Mesendoderm (in vitro differentiated cells): ENCODE data around the gene HOGA1. TPM values are rescaled to one million over a fixed set of nuclear protein-coding genes. Genes with fewer than 3 reads are reported as not detected.

Experiments used
- DNase-seq: peaks from one replicate; pipeline ENCODE4 v3.0.0; 2013
- H2AK5ac ChIP-seq: 2 replicates; pipeline ENCODE4 v1.6.1; 2013; ENCODE audit warnings: low read length, inconsistent platforms
- H2BK120ac ChIP-seq: 2 replicates; pipeline ENCODE4 v1.6.1; 2013; ENCODE audit warnings: low read depth, mild to moderate bottlenecking, low read length, moderate library complexity, mixed read lengths
- H2BK15ac ChIP-seq: replicated peaks from 2 replicates; pipeline ENCODE4 v1.6.1; 2013; ENCODE audit warnings: low read depth, mild to moderate bottlenecking, moderate library complexity
- H2BK5ac ChIP-seq: 2 replicates; pipeline ENCODE4 v1.6.1; 2013; ENCODE audit warnings: low read length, inconsistent platforms
- H3K18ac ChIP-seq: 2 replicates; pipeline ENCODE4 v1.6.1; 2013; ENCODE audit warnings: mild to moderate bottlenecking, low read length, mixed read lengths
- H3K23ac ChIP-seq: one replicate; pipeline ENCODE4 v1.6.1; 2013; ENCODE audit warnings: low read length
- H3K27ac ChIP-seq: 2 replicates; pipeline ENCODE4 v1.5.1; 2013; ENCODE audit warnings: low read depth, mild to moderate bottlenecking, inconsistent platforms, low read length, moderate library complexity
- H3K27me3 ChIP-seq: 2 replicates; pipeline ENCODE4 v1.6.1; 2013; ENCODE audit warnings: low read length, control low read depth, mild to moderate bottlenecking, inconsistent platforms; ENCODE audit not compliant: insufficient read depth, poor library complexity
- H3K36me3 ChIP-seq: 2 replicates; pipeline ENCODE4 v1.6.1; 2013; ENCODE audit warnings: low read length, inconsistent platforms; ENCODE audit not compliant: control insufficient read depth, insufficient read depth
- H3K4ac ChIP-seq: one replicate; pipeline ENCODE4 v1.6.1; 2013; ENCODE audit warnings: low read depth, mild to moderate bottlenecking, low read length, moderate library complexity
- H3K4me1 ChIP-seq: 2 replicates; pipeline ENCODE4 v1.6.1; 2013; ENCODE audit warnings: low read depth, low read length, inconsistent platforms; ENCODE audit not compliant: control insufficient read depth
- H3K4me2 ChIP-seq: 2 replicates; pipeline ENCODE4 v1.6.1; 2013; ENCODE audit warnings: low read length
- H3K4me3 ChIP-seq: 2 replicates; pipeline ENCODE4 v1.5.1; 2013; ENCODE audit warnings: mild to moderate bottlenecking, low read length
- H3K56ac ChIP-seq: one replicate; pipeline ENCODE4 v1.6.1; 2013; ENCODE audit warnings: low read length
- H3K79me1 ChIP-seq: 2 replicates; pipeline ENCODE4 v1.6.1; 2013; ENCODE audit warnings: low read length, inconsistent platforms
- H3K79me2 ChIP-seq: 2 replicates; pipeline ENCODE4 v1.6.1; 2013; ENCODE audit warnings: mild to moderate bottlenecking, low read length; ENCODE audit not compliant: control insufficient read depth, insufficient read depth
- H3K9ac ChIP-seq: 2 replicates; pipeline ENCODE4 v1.6.1; 2013; ENCODE audit warnings: low read length, inconsistent platforms
- H4K5ac ChIP-seq: one replicate; pipeline ENCODE4 v1.6.1; 2013; ENCODE audit warnings: low read length
- H4K8ac ChIP-seq: one replicate; pipeline ENCODE4 v1.6.1; 2013; ENCODE audit warnings: low read depth, mild to moderate bottlenecking, control low read depth, low read length, moderate library complexity
- WGBS: extraction: QIAGEN DNeasy Blood & Tissue Kit; methylation state at CpG from one replicate; pipeline ENCODE4 v1.1.7; 2013; ENCODE audit warnings: low lambda C conversion rate, missing lambda C conversion rate; ENCODE audit not compliant: insufficient coverage; ENCODE audit errors: extremely low coverage; 5-methylcytosine and 5-hydroxymethylcytosine counted together
- polyA plus RNA-seq, 2 experiments: library from polyadenylated mRNA; stranded (reverse); fragments of 200-250 nt; gene quantifications; one replicate each; pipeline ENCODE4 v1.2.3, GENCODE V29; 2013

Gene HOGA1
- 0.34 TPM for polyA plus RNA-seq (2013, experiment 1 of 2)
- 0.27 TPM for polyA plus RNA-seq (2013, experiment 2 of 2)

DNA sequence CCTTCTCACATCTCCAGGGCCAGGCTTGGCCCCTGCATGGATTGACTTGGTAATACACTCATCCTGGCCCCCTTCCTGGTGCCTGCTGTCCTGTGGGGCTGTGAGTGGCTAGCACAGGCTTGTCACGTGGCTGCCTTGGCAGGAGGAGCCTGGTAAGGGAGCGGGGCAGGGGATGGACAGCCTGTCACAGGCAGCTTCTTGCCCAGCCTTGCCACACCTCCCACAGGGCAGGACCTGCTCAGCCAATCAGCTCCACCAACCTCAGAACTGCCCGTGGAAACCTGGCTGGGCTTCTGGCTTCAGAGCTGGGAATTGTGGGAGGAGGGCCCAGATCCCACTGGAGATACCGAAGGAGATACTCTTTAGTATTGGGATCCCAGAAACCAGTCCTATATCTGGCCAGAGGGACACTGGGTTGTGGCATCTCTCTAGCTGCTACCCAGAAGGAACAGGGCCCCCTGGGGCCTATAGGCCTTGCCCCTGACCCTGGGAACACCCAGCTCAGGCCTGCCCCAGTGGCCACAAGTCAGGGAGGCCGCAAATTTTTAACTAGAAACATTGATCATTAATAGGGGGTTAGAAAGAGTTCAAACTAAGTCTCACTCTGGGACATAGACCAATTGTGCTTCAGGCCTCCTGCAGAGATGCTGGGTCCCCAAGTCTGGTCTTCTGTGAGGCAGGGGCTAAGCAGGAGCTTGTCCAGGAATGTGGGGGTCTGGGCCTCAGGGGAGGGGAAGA, at the start of gene HOGA1:
HOGA1 (plus strand) TSS at position 330 of the 738 bp plus-strand sequence; CDS start at position 645, 315 bp downstream.
- Histone ChIP-seq H4K5ac (no peak within 1 kb of the TSS), H3K4ac (no peak within 1 kb of the TSS), H3K36me3 (no peaks in the 10 kb centered on the region), H3K79me2 (no peaks in the 10 kb centered on the region), H2BK120ac (no peak within 1 kb of the TSS), H3K4me1 (no peaks in the 10 kb centered on the region), H3K9ac (no peak within 1 kb of the TSS), H3K27ac (no peak within 1 kb of the TSS), H3K18ac (no peak within 1 kb of the TSS), H4K8ac (no peak within 1 kb of the TSS), H2AK5ac (no peak within 1 kb of the TSS), H3K23ac (no peak within 1 kb of the TSS), H2BK15ac (no peak within 1 kb of the TSS), H3K56ac (no peak within 1 kb of the TSS), H2BK5ac (no peak within 1 kb of the TSS), H3K4me3 (no peak within 1 kb of the TSS), H3K79me1 (no peaks in the 10 kb centered on the region), H3K27me3 (no peaks in the 10 kb centered on the region), H3K4me2 (no peak within 1 kb of the TSS)
- DNase-seq = peak; percentile 89
- whole genome bisulfite sequencing = no CpG with 5 or more reads among the region's 5 CpGs

DNA sequence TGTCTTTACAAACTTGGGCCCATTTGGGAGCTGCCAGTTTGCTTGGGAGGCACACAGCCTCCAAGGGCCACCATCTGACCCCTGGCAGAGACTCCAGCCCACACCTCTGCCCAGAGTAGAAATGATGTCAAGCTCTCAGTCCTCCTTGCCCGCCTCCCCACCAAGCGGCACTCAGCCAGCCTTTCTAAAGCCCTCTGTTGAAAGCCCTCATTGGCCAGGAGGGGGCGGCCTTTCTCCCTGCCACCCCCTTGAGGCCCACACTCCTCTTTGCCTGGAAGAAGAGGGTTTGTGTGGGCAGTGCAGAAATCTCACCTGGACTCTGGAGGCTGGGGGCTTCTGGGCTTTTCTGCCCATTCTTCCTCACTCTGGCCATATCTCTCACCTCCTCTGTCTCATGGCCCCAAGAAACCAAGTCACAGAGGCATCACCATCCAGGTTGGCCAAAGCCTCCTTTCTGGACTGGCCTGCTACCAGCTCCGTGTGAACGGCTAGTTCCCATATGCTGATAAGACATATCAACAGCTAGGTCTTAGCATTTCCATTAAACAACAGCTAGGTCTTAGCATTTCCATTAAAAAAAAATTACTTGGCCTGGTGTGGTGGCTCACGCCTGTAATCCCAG, 49.3 kb upstream of the HOGA1 start:
- Histone ChIP-seq H2BK5ac (no peak overlapping the region), H2BK120ac (no peak overlapping the region), H3K4ac (no peak overlapping the region), H3K4me3 (no peak overlapping the region), H2BK15ac (no peak overlapping the region), H4K8ac (no peak overlapping the region), H3K36me3 (no peaks in the 10 kb centered on the region), H3K79me2 (no peaks in the 10 kb centered on the region), H3K56ac (no peak overlapping the region), H3K9ac (no peak overlapping the region), H3K27me3 (no peaks in the 10 kb centered on the region), H3K4me2 (no peak overlapping the region), H3K27ac (no peak overlapping the region), H3K79me1 (peaks cover 3% of the 10 kb centered on the region), H3K4me1 (no peaks in the 10 kb centered on the region), H4K5ac (no peak overlapping the region), H3K23ac (no peak overlapping the region), H2AK5ac (no peak overlapping the region), H3K18ac (no peak overlapping the region)
- DNase-seq = peak; percentile 85
- no CpG with 5 or more reads among the region's 6 CpGs for WGBS

DNA sequence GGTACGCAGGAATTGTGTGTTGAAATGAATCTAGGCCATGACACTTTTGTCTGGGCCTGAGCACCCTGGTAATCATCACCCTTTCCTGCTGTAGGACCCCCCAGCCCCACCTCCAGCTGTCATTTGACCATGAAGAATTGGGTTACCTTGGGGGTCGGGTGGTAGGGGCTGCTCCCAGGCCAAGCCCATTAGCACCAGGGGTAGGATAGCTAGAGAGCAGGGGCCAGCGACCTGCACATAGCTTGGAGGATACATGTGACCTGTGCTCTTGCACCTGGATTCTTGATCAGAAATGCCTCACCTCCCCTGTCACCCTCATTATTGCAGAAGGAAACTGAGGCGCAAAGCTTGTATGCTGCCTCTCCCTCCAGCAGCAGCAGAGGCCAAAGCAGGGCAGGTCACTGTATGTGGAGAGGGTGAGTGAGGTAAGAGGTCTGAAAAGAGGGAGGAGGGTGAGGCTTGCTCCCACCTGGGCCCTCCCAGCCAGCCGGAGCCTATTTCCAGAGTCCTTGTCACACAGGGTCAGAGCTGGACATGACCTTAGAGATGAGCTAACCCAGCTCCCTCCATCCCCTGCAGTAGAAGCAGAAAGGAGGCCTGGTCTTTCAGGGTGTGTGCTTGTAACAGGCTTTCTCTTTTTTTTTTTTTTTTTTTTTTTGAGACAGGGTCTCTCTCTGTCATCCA, 46.9 kb upstream of the HOGA1 start:
- Histone ChIP-seq H3K4me3 (no peak overlapping the region), H3K36me3 (no peaks in the 10 kb centered on the region), H3K79me1 (peaks cover 8% of the 10 kb centered on the region), H2AK5ac (no peak overlapping the region), H3K56ac (peak overlapping the region; percentile 40), H3K79me2 (no peaks in the 10 kb centered on the region), H3K4ac (no peak overlapping the region), H3K4me1 (peaks cover 6% of the 10 kb centered on the region), H3K18ac (no peak overlapping the region), H3K4me2 (no peak overlapping the region), H2BK5ac (no peak overlapping the region), H2BK15ac (no peak overlapping the region), H4K8ac (no peak overlapping the region), H2BK120ac (no peak overlapping the region), H3K23ac (no peak overlapping the region), H4K5ac (no peak overlapping the region), H3K9ac (no peak overlapping the region), H3K27me3 (no peaks in the 10 kb centered on the region), H3K27ac (no peak overlapping the region)
- DNase-seq = no peak
- WGBS = no CpG with 5 or more reads among the region's 5 CpGs

DNA sequence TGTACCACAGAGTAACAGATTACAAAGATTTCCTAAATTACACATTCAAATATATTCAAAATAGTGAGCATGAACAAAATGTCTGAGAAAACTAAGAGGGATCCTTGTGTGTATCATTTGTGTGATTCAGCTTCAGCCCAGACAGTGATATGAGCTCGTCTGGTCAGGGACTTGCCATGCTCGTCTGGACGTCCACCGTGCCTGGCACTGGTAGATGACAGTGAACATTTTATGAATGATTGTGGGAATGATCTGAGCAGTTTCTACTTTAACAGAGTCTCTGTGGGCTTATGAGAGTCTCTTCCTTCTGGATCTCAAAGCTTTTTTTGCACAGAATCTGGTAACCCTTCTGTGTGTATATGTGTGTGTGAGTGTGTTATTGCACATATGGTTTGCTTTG, 45.8 kb upstream of the HOGA1 start:
- H2BK120ac ChIP-seq = no peak overlapping the region
- peaks cover 8% of the 10 kb centered on the region for H3K79me1 ChIP-seq
- H3K56ac ChIP-seq = peak overlapping the region; percentile 22
- peaks cover 7% of the 10 kb centered on the region for H3K4me1 ChIP-seq
- no peaks in the 10 kb centered on the region for H3K36me3 ChIP-seq
- WGBS = no CpG with 5 or more reads among the region's 4 CpGs
- H2BK5ac ChIP-seq = no peak overlapping the region
- H3K9ac ChIP-seq = no peak overlapping the region
- no peak overlapping the region for H3K23ac ChIP-seq
- no peak overlapping the region for H3K4me3 ChIP-seq
- H3K4ac ChIP-seq = no peak overlapping the region
- DNase-seq = no peak
- H3K18ac ChIP-seq = no peak overlapping the region
- no peak overlapping the region for H4K8ac ChIP-seq
- no peak overlapping the region for H3K27ac ChIP-seq
- no peak overlapping the region for H2AK5ac ChIP-seq
- H3K4me2 ChIP-seq = no peak overlapping the region
- H2BK15ac ChIP-seq = no peak overlapping the region
- H3K27me3 ChIP-seq = no peaks in the 10 kb centered on the region
- H3K79me2 ChIP-seq = no peaks in the 10 kb centered on the region
- no peak overlapping the region for H4K5ac ChIP-seq

DNA sequence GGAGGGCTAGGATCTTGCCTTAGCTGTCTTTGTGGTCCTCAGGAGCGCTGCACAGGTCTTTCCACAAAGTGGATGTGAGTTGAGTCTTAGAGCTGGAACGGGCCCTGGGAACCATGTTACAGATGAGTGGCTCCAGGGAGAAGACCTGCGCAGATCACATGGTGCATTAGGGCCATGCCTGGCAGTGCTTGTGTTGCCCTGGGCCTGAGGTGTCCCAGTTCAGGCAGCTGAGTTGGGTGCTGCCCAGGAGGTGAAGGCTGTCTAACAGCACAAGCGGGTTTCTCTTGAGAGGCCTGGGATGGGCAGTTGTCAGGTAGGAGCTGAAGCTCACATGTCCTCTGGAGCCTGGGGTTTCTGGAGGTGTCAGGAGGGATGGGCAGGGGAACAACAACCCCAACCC, 45.4 kb upstream of the HOGA1 start:
- Histone ChIP-seq H3K4me2 (no peak overlapping the region), H3K36me3 (no peaks in the 10 kb centered on the region), H2BK15ac (no peak overlapping the region), H2BK5ac (no peak overlapping the region), H2AK5ac (no peak overlapping the region), H3K18ac (no peak overlapping the region), H4K8ac (no peak overlapping the region), H3K23ac (no peak overlapping the region), H3K4ac (no peak overlapping the region), H3K27ac (no peak overlapping the region), H3K79me2 (no peaks in the 10 kb centered on the region), H3K4me1 (peaks cover 7% of the 10 kb centered on the region), H3K79me1 (peaks cover 8% of the 10 kb centered on the region), H3K56ac (no peak overlapping the region), H4K5ac (no peak overlapping the region), H3K9ac (no peak overlapping the region), H2BK120ac (no peak overlapping the region), H3K27me3 (no peaks in the 10 kb centered on the region), H3K4me3 (no peak overlapping the region)
- DNase-seq = no peak
- WGBS = no CpG with 5 or more reads among the region's 4 CpGs
